GM12878 (cell line): ENCODE data around the gene CYTH2. TPM values are rescaled to one million over a fixed set of nuclear protein-coding genes. Genes with fewer than 3 reads are reported as not detected.

Source experiments
- ATAC-seq: fragments of 200-7000 bp; cut with Tn5 transposase; 3 replicates; pipeline ENCODE4 v1.9.1; 2020; ENCODE audit warnings: mild to moderate bottlenecking, moderate library complexity
- BruUV-seq: library from RNA; stranded (reverse); fragments of 400-500 nt; replicated peaks from 2 replicates; lab custom pipeline; 2021; lab: Mats Ljungman, UMichigan
- CTCF ChIA-PET: fragments of 300-600 bp; sonication (Branson Sonifier 250); formaldehyde crosslinking; extraction: SDS; loops from one replicate; lab custom pipeline; 2021; ENCODE audit warnings: inconsistent platforms; lab: Yijun Ruan, JAX
- POLR2A ChIA-PET: fragments of 350-600 bp; formaldehyde crosslinking; extraction: SDS; loops from one replicate; lab custom pipeline; 2021; ENCODE audit warnings: inconsistent platforms; lab: Charles Lee
- RAD21 ChIA-PET: fragments of 300-600 bp; sonication (Branson Sonifier 250); formaldehyde crosslinking; loops from one replicate; lab custom pipeline; 2023; ENCODE audit warnings: antibody characterized with exemption; ENCODE audit not compliant: unreplicated experiment; lab: Charles Lee
- SMC1A ChIA-PET: fragments of 300-600 bp; sonication (Branson Sonifier 250); formaldehyde crosslinking; loops from one replicate; lab custom pipeline; 2023; ENCODE audit not compliant: unreplicated experiment, uncharacterized antibody; lab: Charles Lee
- DNase-seq: peaks from one replicate; pipeline ENCODE4 v3.0.0-alpha.2; 2011; ENCODE audit warnings: low read depth, low spot score
- FAIRE-seq: peaks from 3 replicates; lab custom pipeline; 2011; peaks lifted over from hg19 to GRCh38; lab: Jason Lieb, UNC
- H2AFZ ChIP-seq: 2 replicates; pipeline ENCODE4 v1.6.0; 2011; ENCODE audit warnings: low read depth, low read length, control low read depth; ENCODE audit not compliant: control insufficient read depth
- H3K27ac ChIP-seq: 2 replicates; pipeline ENCODE4 v1.5.1; 2011; ENCODE audit warnings: control low read depth; ENCODE audit not compliant: control insufficient read depth, insufficient read depth
- H3K27me3 ChIP-seq, 2 experiments: replicated peaks in 1 of 2; 2 replicates each; pipeline versions ENCODE4 v1.6.0 to v1.6.1; 2011; ENCODE audit warnings: low read length in 1 of 2; ENCODE audit not compliant: control insufficient read depth in 2 of 2, insufficient read depth in 2 of 2
- H3K36me3 ChIP-seq, 2 experiments: 2 replicates each; pipeline ENCODE4 v1.5.1; 2011; ENCODE audit warnings: low read length in 1 of 2; ENCODE audit not compliant: control insufficient read depth in 2 of 2, insufficient read depth in 2 of 2
- H3K4me1 ChIP-seq: 2 replicates; pipeline ENCODE4 v1.6.1; 2011; ENCODE audit warnings: mild to moderate bottlenecking, low read length, moderate library complexity, mixed read lengths; ENCODE audit not compliant: control insufficient read depth, insufficient read depth
- H3K4me2 ChIP-seq: 2 replicates; pipeline ENCODE4 v1.6.0; 2011; ENCODE audit warnings: control low read depth; ENCODE audit not compliant: control insufficient read depth, insufficient read depth
- H3K4me3 ChIP-seq: fragments of 200-600 bp; sonication (generic); 2 replicates; pipeline ENCODE4 v1.5.1; 2016
- H3K79me2 ChIP-seq: 2 replicates; pipeline ENCODE4 v1.6.0; 2011; ENCODE audit warnings: low read length; ENCODE audit not compliant: control insufficient read depth, insufficient read depth
- H3K9ac ChIP-seq: 2 replicates; pipeline ENCODE4 v1.8.0; 2011; ENCODE audit warnings: low read length, control low read depth, mixed read lengths; ENCODE audit not compliant: control insufficient read depth, insufficient read depth
- H3K9me3 ChIP-seq: replicated peaks from 3 replicates; pipeline ENCODE4 v1.5.1; 2011; ENCODE audit warnings: mild to moderate bottlenecking, low read length; ENCODE audit not compliant: control insufficient read depth, insufficient read depth
- H4K20me1 ChIP-seq: 2 replicates; pipeline ENCODE4 v1.6.0; 2011; ENCODE audit not compliant: control insufficient read depth, insufficient read depth
- CBFB ChIP-seq: IDR thresholded peaks from 2 replicates; pipeline ENCODE4 v1.6.1; 2016; ENCODE audit warnings: antibody characterized with exemption, low read depth
- DPF2 ChIP-seq: fragments of 450-650 bp; IDR thresholded peaks from 2 replicates; pipeline ENCODE4 v1.6.1; 2017; ENCODE audit warnings: mild to moderate bottlenecking
- EED ChIP-seq: sonication (generic); IDR thresholded peaks from 2 replicates; pipeline ENCODE4 v1.6.1; 2016; ENCODE audit warnings: antibody characterized with exemption, low read depth
- ELK1 ChIP-seq: IDR thresholded peaks from 2 replicates; pipeline ENCODE4 v1.6.1; 2012; ENCODE audit warnings: low read depth, low read length, improper control_type of control experiment
- GATAD2B ChIP-seq: fragments of 450-650 bp; conservative IDR thresholded peaks from 2 replicates; pipeline ENCODE4 v1.6.1; 2017; ENCODE audit warnings: low read depth, mild to moderate bottlenecking, moderate library complexity
- MEF2B ChIP-seq: fragments of 450-650 bp; IDR thresholded peaks from 2 replicates; pipeline ENCODE4 v1.6.1; 2018; ENCODE audit warnings: mild to moderate bottlenecking, moderate library complexity; ENCODE audit not compliant: partially characterized antibody, poor library complexity, severe bottlenecking
- NR2F1 ChIP-seq: fragments of 450-650 bp; conservative IDR thresholded peaks from 2 replicates; pipeline ENCODE4 v1.6.1; 2017; ENCODE audit warnings: mild to moderate bottlenecking
- RAD51 ChIP-seq: fragments of 450-650 bp; IDR thresholded peaks from 2 replicates; pipeline ENCODE4 v1.6.1; 2016; ENCODE audit warnings: moderate library complexity, mild to moderate bottlenecking, inconsistent platforms
- SP1 ChIP-seq: IDR thresholded peaks from one replicate; pipeline ENCODE4 v1.6.1; 2011; ENCODE audit warnings: low read depth, low read length
- STAT1 ChIP-seq: fragments of 450-650 bp; conservative IDR thresholded peaks from 2 replicates; pipeline ENCODE4 v1.6.1; 2014; ENCODE audit warnings: antibody characterized with exemption, mild to moderate bottlenecking
- STAT3 ChIP-seq: IDR thresholded peaks from 2 replicates; pipeline ENCODE4 v1.6.1; 2011; ENCODE audit warnings: low read depth, low read length, improper control_type of control experiment
- TCF12 ChIP-seq: IDR thresholded peaks from 2 replicates; pipeline ENCODE4 v1.6.1; 2011; ENCODE audit warnings: low read depth, mild to moderate bottlenecking, low read length
- ZNF384 ChIP-seq: IDR thresholded peaks from 2 replicates; pipeline ENCODE4 v1.6.1; 2012; ENCODE audit warnings: low read depth, mild to moderate bottlenecking, low read length, improper control_type of control experiment, borderline replicate concordance
- WGBS: methylation state at CpG from one replicate; pipeline ENCODE4 v1.1.6; 2016; ENCODE audit warnings: low lambda C conversion rate; ENCODE audit not compliant: insufficient replicate concordance, insufficient coverage; ENCODE audit errors: missing lambda C conversion rate; 5-methylcytosine and 5-hydroxymethylcytosine counted together
- in situ Hi-C: fragments of 300-500 bp; cut with MboI; formaldehyde crosslinking; loops from 9 replicates; pipeline ENCODE4 v1.14.3; 2018; ENCODE audit warnings: mixed read lengths
- intact Hi-C: fragments of 100-400 bp; cut with micrococcal nuclease; formaldehyde crosslinking; loops from one replicate; pipeline ENCODE4 v1.14.2; 2022; ENCODE audit not compliant: unreplicated experiment
- polyA plus RNA-seq, 11 experiments: library from polyadenylated mRNA; depleted of rRNA in 4 of 11; unstranded in 6 of 11; stranded (reverse) in 5 of 11; fragments of >200 nt; fragmentation: Nextera tagmentation in 4 of 11; fragmentation: Illumina TruSeq in 1 of 11; extraction: Ambion mirVana in 4 of 11; extraction: Trizol in 1 of 11; gene quantifications; 1 replicate in 1 of 11; 2 replicates in 10 of 11; pipeline versions ENCODE4 v1.2.1 to v1.2.3, GENCODE V29; 2011 to 2016; ENCODE audit warnings: inconsistent platforms in 2 of 11, missing spikeins in 2 of 11, low read depth in 1 of 11
- total RNA-seq, 4 experiments: library from RNA; depleted of rRNA in 3 of 4; stranded (reverse); fragments of >200 nt in 3 of 4; fragmentation: Illumina TruSeq in 1 of 4; extraction: Trizol in 1 of 4; gene quantifications; 2 replicates each; pipeline versions ENCODE4 v1.2.1 to v1.2.3, GENCODE V29; 2013 to 2021
- TF ChIP-seq, protein P1 (sequence below): IDR thresholded peaks from 2 replicates; pipeline ENCODE4 v1.6.1; 2012; ENCODE audit warnings: low read depth, low read length, improper control_type of control experiment
- TF ChIP-seq, protein P2 (sequence below): IDR thresholded peaks from 2 replicates; pipeline ENCODE4 v1.6.1; 2011; ENCODE audit warnings: low read depth, low read length, improper control_type of control experiment, borderline replicate concordance

CYTH2 gene
- total and polyA plus RNA-seq, 10 of the 15 experiments (the other 5 are each of a cell fraction or from before 2014, with no cell fraction given): 1.3 to 31.9 (median 22.2) TPM

DNA sequence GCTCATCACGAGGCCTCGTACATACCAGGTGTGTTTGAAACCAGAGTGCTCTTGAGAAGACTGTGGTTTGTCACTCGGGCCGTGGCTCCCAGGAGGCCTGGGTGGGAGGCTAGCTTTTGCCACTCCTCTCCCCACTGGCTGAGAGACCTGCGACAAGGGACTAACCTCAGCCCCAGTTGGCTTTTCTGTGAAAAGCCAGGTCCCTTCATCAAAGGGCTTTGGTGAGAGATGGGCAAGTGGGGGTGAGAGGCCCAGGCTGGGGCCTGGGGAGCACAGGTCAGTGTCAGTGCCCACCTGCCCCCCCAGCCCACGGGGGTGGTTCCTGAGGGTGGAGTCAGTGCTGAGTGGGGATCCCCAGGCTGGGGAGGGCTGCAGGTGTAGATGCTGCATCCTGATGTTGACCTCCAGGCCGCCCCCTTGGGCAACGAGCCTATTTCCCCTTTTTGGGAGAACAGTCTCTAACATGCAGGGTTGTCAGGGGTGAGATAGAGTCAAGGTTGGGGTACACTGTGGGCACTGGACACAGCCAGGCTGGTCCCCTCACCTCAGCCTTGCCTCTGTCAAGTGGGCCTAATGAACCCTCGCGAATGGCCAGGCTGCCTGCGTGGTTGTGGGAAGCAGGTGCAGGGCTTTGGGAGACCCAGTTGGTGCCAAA lies 13.1 kb upstream of the CYTH2 start:
- Histone ChIP-seq H3K9me3 (no peaks in the 10 kb centered on the region), H4K20me1 (no peaks in the 10 kb centered on the region), H3K9ac (no peak overlapping the region), H3K27me3 (no peaks in the 10 kb centered on the region), H3K79me2 (no peaks in the 10 kb centered on the region; the same call in 1 of the 2 replicates), H2AFZ (no peak overlapping the region), H3K36me3 (peaks cover 17 to 18% of the 10 kb centered on the region in 2 experiments), H3K4me1 (no peaks in the 10 kb centered on the region; the same call in 1 of the 2 replicates), H3K4me3 (no peak overlapping the region), H3K27ac (no peak overlapping the region), H3K4me2 (0 out of 2 replicates have a peak overlapping the region, but pooled peaks have one; percentile 9)
- CTCF ChIA-PET: interaction anchor here (1.0 to 1.1 kb wide), 2 partner anchors 33 to 64 kb away, joined by 3 read pairs; partner anchors contain the start of gene KDELR1
- ATAC-seq (peak; percentile 59), FAIRE-seq (no peak), DNase-seq (no peak)
- 64% methylated on average over 11 of the region's 11 CpGs for WGBS
- intact Hi-C loops: no loop called here
- TF ChIP-seq NR2F1 (peak; percentile 52), RAD51 (no peak), MEF2B (peak; percentile 81)
- POLR2A ChIA-PET: interaction anchor here (1.0 kb wide), 1 partner anchor 10 kb away, joined by 5 read pairs; no protein-coding TSS in a partner anchor
- BruUV-seq: no TSS peak
- SMC1A ChIA-PET: interaction anchor here (1.1 kb wide), 1 partner anchor 34 kb away, joined by 4 read pairs; no protein-coding TSS in a partner anchor
- in situ Hi-C loops: no loop called here
- RAD21 ChIA-PET: interaction anchor here (0.9 kb wide), 1 partner anchor 92 kb away, joined by 3 read pairs; the partner anchor contains the start of genes SYNGR4 and TMEM143

DNA sequence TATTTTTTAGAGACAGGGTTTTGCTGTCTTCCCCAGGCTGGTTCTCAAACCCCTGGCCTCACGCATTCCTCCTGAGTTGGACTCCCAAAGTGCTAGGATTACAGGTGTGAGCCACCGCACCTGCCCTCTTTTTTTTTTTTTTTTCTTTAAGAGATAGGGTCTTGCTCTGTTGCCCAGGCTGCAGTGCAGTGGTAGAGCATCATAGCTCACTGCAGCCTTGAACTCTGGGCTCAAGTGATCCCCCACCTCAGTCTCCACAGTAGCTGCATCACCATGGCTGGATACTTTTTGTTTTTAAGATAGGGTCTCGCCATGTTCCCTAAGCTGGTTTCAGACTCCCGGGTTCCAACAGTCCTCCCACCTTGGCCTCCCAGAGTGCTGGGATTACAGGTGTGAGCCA lies 12.3 kb upstream of the CYTH2 start:
- ATAC-seq: no peak
- H3K27ac ChIP-seq: no peak overlapping the region
- in situ Hi-C loops: no loop called here
- no peaks in the 10 kb centered on the region for H3K9me3 ChIP-seq
- H2AFZ ChIP-seq: no peak overlapping the region
- H4K20me1 ChIP-seq: no peaks in the 10 kb centered on the region
- H3K9ac ChIP-seq: no peak overlapping the region
- H3K79me2 ChIP-seq: no peaks in the 10 kb centered on the region; the same call in 1 of the 2 replicates
- no peak overlapping the region for H3K4me2 ChIP-seq
- ChIA-PET SMC1A (no interaction called here), RAD21 (no interaction called here), POLR2A (interaction anchor here (0.5 kb wide), 1 partner anchor 45 kb away, joined by 3 read pairs; no protein-coding TSS in a partner anchor), CTCF (interaction anchor here (0.9 kb wide), 1 partner anchor 33 kb away, joined by 3 read pairs; no protein-coding TSS in a partner anchor)
- FAIRE-seq: no peak
- H3K27me3 ChIP-seq: no peaks in the 10 kb centered on the region
- H3K4me3 ChIP-seq: no peak overlapping the region
- 100% methylated on average over 4 of the region's 4 CpGs for WGBS
- DNase-seq: no peak
- intact Hi-C loops: no loop called here
- no peaks in the 10 kb centered on the region; the same call in 1 of the 2 replicates for H3K4me1 ChIP-seq
- peaks cover 15 to 17% of the 10 kb centered on the region in 2 experiments for H3K36me3 ChIP-seq
- no TSS peak for BruUV-seq
- TF ChIP-seq TCF12: no peak
- no peak for TF ChIP-seq DPF2
- no peak for TF ChIP-seq ZNF384
- TF ChIP-seq SP1: no peak
- TF ChIP-seq, protein P1, sequence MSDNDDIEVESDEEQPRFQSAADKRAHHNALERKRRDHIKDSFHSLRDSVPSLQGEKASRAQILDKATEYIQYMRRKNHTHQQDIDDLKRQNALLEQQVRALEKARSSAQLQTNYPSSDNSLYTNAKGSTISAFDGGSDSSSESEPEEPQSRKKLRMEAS: no peak
- no peak for TF ChIP-seq EED
- no peak for TF ChIP-seq STAT3
- no peak for TF ChIP-seq CBFB
- TF ChIP-seq STAT1: no peak
- no peak for TF ChIP-seq GATAD2B
- no peak for TF ChIP-seq ELK1
- TF ChIP-seq, protein P2, sequence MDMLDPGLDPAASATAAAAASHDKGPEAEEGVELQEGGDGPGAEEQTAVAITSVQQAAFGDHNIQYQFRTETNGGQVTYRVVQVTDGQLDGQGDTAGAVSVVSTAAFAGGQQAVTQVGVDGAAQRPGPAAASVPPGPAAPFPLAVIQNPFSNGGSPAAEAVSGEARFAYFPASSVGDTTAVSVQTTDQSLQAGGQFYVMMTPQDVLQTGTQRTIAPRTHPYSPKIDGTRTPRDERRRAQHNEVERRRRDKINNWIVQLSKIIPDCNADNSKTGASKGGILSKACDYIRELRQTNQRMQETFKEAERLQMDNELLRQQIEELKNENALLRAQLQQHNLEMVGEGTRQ: no peak
